Astrocyte of the cerebellum (primary cell): ENCODE results near the gene SENP1.

Experiments
- DNase-seq: peaks from one replicate; pipeline ENCODE4 v3.0.0-alpha.2; 2011; ENCODE audit warnings: low read depth
- H3K4me3 ChIP-seq: 2 replicates; pipeline ENCODE4 v1.5.1; 2011; ENCODE audit warnings: mild to moderate bottlenecking, low read depth, low read length, moderate library complexity
- in situ Hi-C: cut with HindIII; loops from 2 replicates; pipeline ENCODE4 v1.10.0; 2017; ENCODE audit warnings: low sequenced_read_pairs
- TF ChIP-seq, protein P1 (sequence below): IDR thresholded peaks from 2 replicates; pipeline ENCODE4 v1.5.1; 2012; ENCODE audit warnings: low read length, low read depth, moderate library complexity, mild to moderate bottlenecking; ENCODE audit errors: missing control alignments

SENP1 gene

DNA sequence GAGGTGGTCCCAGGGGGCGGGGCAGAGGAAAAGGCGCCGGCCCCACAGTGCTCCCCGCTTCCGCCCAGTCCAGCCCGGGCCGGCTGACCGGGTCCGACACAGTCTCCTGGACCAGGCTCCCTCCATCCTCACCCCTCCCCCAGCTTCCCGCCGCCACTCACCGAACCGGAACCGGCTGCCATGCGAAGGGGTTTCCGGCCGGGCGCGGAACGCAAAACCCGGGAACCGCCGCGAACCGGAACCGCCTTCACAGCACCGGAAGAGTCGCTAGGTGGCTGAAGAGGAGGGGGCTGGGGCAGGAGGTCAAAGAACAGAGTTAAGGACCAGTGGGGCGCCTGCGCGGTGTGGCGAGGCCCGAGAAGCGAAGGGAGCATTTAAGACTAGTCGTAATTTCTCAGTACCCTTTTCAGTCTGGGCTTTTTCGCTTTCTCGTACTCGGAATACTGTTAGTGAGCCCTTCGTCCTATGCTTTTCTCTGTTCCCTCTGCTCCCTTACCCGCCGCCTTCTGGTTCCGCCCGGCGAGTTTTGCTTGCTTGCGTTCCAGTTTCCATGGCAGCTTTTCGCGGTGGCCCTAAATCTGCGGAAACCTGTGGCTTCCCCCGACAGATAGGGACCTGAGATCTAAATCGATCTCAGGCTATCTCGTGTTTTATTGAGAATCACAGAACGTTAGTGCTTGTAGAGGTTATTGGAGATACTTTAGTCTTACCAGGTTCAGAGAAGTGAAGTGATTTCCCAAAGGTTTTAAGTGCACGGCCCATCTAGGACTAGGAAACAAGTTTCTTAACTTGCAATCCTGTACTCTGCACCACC lies at the start of gene SENP1:
SENP1 (minus strand) TSS at position 213 of the 814 bp plus-strand sequence. CDS start 4,607 bp downstream, outside the sequence.
- TF ChIP-seq, protein P1, sequence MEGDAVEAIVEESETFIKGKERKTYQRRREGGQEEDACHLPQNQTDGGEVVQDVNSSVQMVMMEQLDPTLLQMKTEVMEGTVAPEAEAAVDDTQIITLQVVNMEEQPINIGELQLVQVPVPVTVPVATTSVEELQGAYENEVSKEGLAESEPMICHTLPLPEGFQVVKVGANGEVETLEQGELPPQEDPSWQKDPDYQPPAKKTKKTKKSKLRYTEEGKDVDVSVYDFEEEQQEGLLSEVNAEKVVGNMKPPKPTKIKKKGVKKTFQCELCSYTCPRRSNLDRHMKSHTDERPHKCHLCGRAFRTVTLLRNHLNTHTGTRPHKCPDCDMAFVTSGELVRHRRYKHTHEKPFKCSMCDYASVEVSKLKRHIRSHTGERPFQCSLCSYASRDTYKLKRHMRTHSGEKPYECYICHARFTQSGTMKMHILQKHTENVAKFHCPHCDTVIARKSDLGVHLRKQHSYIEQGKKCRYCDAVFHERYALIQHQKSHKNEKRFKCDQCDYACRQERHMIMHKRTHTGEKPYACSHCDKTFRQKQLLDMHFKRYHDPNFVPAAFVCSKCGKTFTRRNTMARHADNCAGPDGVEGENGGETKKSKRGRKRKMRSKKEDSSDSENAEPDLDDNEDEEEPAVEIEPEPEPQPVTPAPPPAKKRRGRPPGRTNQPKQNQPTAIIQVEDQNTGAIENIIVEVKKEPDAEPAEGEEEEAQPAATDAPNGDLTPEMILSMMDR: peak; percentile 23
- H3K4me3 ChIP-seq: peak within 1 kb of the TSS; percentile 77
- DNase-seq: peak; percentile 52
- in situ Hi-C loops: no loop called here

GRCh38 chr12:48151103-48151771 lies 45.4 kb upstream of the SENP1 start:
- TF ChIP-seq, protein P1: no peak
- in situ Hi-C loops: no loop called here
- no peak overlapping the region for H3K4me3 ChIP-seq
- no peak for DNase-seq

DNA sequence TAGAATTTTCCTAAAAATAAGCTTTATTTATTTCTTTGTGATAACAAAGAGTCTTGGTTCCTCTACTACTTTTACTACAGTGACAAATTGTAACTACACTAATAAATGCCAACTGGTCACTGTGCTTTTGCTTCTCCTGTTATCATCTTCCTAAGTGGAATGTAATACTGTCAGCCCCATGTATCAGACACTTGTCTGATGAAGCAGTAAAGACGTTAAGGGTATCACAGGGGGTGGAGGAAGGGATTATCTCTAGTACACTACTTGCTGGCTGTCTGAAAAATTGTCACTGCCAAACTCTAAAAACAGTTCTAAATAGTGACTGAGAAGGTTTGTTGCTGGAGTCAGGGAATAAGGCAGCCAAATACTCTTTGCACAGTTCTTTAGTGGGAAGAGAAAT lies 40.1 kb upstream of the SENP1 start:
- in situ Hi-C loops: no loop called here

GRCh38 chr12:48143898-48144297 lies 38.0 kb upstream of the SENP1 start:
- no peak for DNase-seq
- TF ChIP-seq, protein P1: no peak
- H3K4me3 ChIP-seq: no peak overlapping the region
- in situ Hi-C loops: no loop called here

More for the DNA sequence above, 40.1 kb upstream of the SENP1 start:
- no peak overlapping the region for H3K4me3 ChIP-seq
- TF ChIP-seq, protein P1: no peak
- no peak for DNase-seq

GRCh38 chr12:48142818-48143674 lies 37.2 kb upstream of the SENP1 start:
- TF ChIP-seq, protein P1: no peak
- no peak for DNase-seq
- H3K4me3 ChIP-seq: no peak overlapping the region
- in situ Hi-C loops: no loop called here

DNA sequence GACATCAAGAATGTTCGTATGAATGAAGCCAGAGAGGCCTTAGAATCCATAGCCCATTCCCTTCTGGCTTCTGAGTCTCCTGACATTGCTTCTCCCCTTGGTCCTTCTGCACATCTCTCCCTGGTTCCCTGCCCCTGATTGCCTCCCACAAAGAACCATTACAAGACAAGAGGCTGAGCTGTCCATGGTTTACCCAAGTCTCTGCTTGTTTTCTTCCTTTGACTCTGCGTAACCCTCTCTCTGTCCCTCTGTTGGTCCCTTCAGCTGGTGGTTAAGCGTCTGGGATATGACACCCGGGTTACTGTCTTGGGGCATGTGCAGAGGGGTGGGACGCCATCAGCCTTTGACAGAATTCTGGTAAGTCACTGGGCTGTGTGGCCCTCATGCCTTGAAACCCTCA lies 29.1 kb upstream of the SENP1 start:
- H3K4me3 ChIP-seq: no peak overlapping the region
- no peak for DNase-seq
- in situ Hi-C loops: no loop called here
- TF ChIP-seq, protein P1: no peak
